Prostate gland (tissue), 2 donors: ENCODE results near the gene LHB. TPM values are rescaled to one million over a fixed set of nuclear protein-coding genes. Genes with fewer than 3 reads are reported as not detected.

ENCODE experiments used
- DNase-seq: peaks from one replicate; pipeline ENCODE4 v3.0.0-alpha.2; 2019; ENCODE audit warnings: low spot score
- H3K27ac ChIP-seq, 2 donors: fragments of 200-600 bp; sonication (generic); 2 replicates each; pipeline ENCODE4 v1.5.1; 2017 to 2019
- H3K27me3 ChIP-seq: fragments of 200-600 bp; sonication (generic); replicated peaks from 2 replicates; pipeline ENCODE4 v1.5.1; 2019; ENCODE audit not compliant: insufficient read depth
- H3K36me3 ChIP-seq, 2 donors: fragments of 200-600 bp; sonication (generic); 1 replicate in 1 of 2; 2 replicates in 1 of 2; pipeline versions ENCODE4 v1.5.1 to v1.8.1; 2017 to 2019
- H3K4me1 ChIP-seq: fragments of 200-600 bp; sonication (generic); replicated peaks from 2 replicates; pipeline ENCODE4 v1.5.1; 2019
- H3K4me3 ChIP-seq, 2 donors: fragments of 200-600 bp; sonication (generic); 2 replicates each; pipeline ENCODE4 v1.5.1; 2017 to 2019
- H3K9me3 ChIP-seq: fragments of 200-600 bp; sonication (generic); 2 replicates; pipeline ENCODE4 v1.5.1; 2017
- CTCF ChIP-seq, 4 experiments: fragments of 200-600 bp in 2 of 4; fragments of 450-650 bp in 2 of 4; sonication (generic) in 2 of 4; IDR thresholded peaks; 1 replicate in 3 of 4; 2 replicates in 1 of 4; pipeline ENCODE4 v1.5.1; 2016 to 2019; ENCODE audit warnings: antibody characterized with exemption in 4 of 4, mild to moderate bottlenecking in 2 of 4, moderate library complexity in 2 of 4
- POLR2A ChIP-seq: fragments of 450-650 bp; IDR thresholded peaks from one replicate; pipeline ENCODE4 v1.6.1; 2016; ENCODE audit warnings: antibody characterized with exemption, mild to moderate bottlenecking
- POLR2AphosphoS5 ChIP-seq: sonication (generic); formaldehyde crosslinking; IDR thresholded peaks from one replicate; pipeline ENCODE4 v1.6.1; 2017; ENCODE audit warnings: antibody characterized with exemption
- WGBS: methylation state at CpG from one replicate; pipeline ENCODE4 v1.1.5; 2018; 5-methylcytosine and 5-hydroxymethylcytosine counted together
- intact Hi-C: fragments of 100-400 bp; cut with DNase I; formaldehyde crosslinking; loops from one replicate; pipeline ENCODE4 v1.14.2; 2022
- total RNA-seq, 2 donors: library from RNA; depleted of rRNA; stranded (reverse); fragments of >200 nt; gene quantifications; one replicate each; pipeline ENCODE4 v1.1.0, GENCODE V29; 2016

LHB gene
- total RNA-seq, 2 donors from 2014 or later = 5.2 TPM; not detected in 1

DNA sequence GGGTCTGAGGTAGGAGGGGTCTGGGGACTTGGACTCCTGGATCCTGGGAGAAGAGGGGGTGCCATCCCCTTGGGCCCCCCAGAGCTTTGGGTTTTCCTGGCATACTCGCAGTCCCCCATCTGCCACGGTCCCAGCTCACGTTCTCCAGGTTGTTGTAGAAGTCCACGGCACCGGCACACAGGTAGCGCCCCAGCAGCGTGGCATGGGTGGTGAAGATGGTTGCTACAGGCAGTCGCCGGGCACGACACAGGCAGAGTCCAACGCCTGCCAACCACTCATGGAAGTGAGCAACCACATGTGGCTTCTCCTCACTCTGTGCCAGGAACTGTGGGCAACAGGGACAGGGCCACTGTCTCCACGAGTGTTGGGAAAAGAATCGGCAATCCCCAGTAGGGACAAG, 31.2 kb downstream of the LHB start:
- peaks cover 0 to 4% of the 10 kb centered on the region in 2 donors for H3K36me3 ChIP-seq
- WGBS = 96% methylated on average over 13 of the region's 13 CpGs

DNA sequence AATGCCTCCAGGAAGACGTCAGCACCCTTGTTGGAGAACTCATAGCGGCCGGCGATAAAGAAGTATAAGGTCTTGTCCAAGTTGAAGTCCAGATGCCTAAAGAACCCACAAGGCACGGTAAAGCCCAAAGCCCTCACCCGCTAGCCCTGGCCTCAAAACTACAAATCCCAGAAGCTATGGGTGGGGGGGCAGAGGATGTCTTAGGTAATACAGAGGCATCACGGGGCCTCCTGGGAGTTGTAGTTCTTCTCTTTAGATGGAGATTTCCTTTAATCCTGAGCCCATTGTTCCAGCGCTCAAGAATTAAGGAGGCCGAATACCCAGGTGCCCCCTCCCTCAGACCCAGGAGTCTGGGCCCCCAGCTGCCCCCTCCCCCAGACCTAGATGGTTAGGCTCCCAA, 34.6 kb downstream of the LHB start:
- peaks cover 0 to 4% of the 10 kb centered on the region in 2 donors for H3K36me3 ChIP-seq
- DNase-seq = no peak
- no peaks in the 10 kb centered on the region for H3K9me3 ChIP-seq
- H3K27ac ChIP-seq = no peak overlapping the region
- 89% methylated on average over 9 of the region's 9 CpGs for WGBS
- no peak overlapping the region for H3K4me3 ChIP-seq
- intact Hi-C loops = no loop called here
- no peaks in the 10 kb centered on the region for H3K4me1 ChIP-seq
- H3K27me3 ChIP-seq = no peaks in the 10 kb centered on the region
- TF ChIP-seq CTCF (IDR thresholded peaks at IDR 0.05) (no peak), POLR2AphosphoS5 (no peak), POLR2A (no peak)

More for the DNA sequence above, 31.2 kb downstream of the LHB start:
- H3K27me3 ChIP-seq = no peaks in the 10 kb centered on the region
- no peaks in the 10 kb centered on the region for H3K9me3 ChIP-seq
- DNase-seq = no peak
- intact Hi-C loops = no loop called here
- H3K4me3 ChIP-seq = no peak overlapping the region
- TF ChIP-seq POLR2A = no peak
- H3K27ac ChIP-seq = no peak overlapping the region
- H3K4me1 ChIP-seq = peaks cover 2% of the 10 kb centered on the region

DNA sequence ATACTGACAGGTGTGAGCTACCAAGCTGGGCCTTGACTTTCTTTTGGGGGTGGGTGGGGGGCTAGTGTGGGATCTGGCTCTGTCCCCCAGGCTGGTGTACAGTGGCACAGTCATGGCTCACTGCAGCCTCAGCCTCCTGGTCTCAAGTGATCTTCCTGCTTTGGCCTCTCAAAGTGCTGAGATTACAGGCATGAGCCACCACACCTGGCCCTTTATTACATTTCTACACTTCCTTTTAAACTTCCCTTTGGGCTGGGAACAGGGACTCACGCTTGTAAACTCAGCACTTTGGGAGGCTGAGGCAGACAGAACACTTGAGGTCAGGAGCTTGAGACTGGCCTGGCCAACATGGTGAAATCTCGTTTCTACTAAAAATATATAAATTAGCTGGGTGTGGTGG, 39.8 kb downstream of the LHB start:
- Histone ChIP-seq H3K36me3 (peaks cover 0 to 10% of the 10 kb centered on the region in 2 donors), H3K9me3 (no peaks in the 10 kb centered on the region), H3K4me3 (no peak overlapping the region), H3K27ac (no peak overlapping the region), H3K4me1 (no peaks in the 10 kb centered on the region), H3K27me3 (no peaks in the 10 kb centered on the region)
- TF ChIP-seq POLR2AphosphoS5 (no peak), POLR2A (no peak), CTCF (IDR thresholded peaks at IDR 0.05) (no peak)
- intact Hi-C loops = no loop called here
- 66% methylated on average over 2 of the region's 2 CpGs for WGBS
- no peak for DNase-seq

DNA sequence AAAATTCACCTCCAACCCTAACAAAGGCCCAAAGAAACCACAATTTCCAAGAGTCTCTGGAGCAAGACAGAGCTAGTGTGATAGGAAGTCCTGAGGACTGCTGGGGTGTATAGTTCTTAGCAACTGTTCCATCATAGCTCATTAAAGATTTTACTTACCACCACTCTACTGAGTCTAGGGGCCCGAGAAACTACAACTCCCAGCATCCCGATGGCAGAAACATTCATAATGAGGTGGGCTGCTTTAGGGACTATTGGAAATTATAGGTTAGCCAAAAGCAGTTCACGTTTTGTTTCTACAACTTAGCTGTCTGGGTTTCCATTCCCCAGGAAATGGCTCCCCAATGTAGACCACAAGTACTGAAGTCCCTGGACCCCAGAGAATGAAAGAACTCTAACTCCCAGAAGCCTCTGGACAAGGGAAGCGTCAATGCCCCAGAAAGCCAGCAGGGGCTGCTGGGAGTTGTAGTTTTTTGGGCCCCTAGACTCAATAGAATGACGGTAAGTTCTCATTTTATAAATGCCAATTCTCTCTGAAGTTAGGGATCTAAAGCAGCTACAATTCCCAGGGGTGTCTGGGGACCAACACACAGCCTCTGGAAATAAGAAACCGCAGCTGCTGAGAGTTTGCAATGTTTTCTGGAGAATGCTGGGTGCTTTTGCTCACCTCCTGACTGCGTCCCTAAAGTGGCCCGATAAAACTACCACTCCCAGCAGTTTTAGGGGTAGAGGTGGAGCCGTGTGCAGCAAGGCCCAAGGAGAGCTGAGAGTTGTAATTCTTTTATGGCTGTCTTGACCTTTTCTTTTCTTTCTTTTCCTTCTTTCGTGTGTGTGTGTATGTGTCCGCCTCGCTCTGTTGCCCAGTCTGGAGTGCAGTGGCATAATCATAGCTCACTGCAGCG, 40.7 kb downstream of the LHB start:
- 94% methylated on average over 13 of the region's 13 CpGs for WGBS
- Histone ChIP-seq H3K9me3 (no peaks in the 10 kb centered on the region), H3K27me3 (no peaks in the 10 kb centered on the region), H3K4me1 (no peaks in the 10 kb centered on the region), H3K36me3 (peaks cover 0 to 10% of the 10 kb centered on the region in 2 donors), H3K27ac (no peak overlapping the region), H3K4me3 (no peak overlapping the region)
- no peak for DNase-seq
- no peak for TF ChIP-seq POLR2AphosphoS5
- TF ChIP-seq CTCF (IDR thresholded peaks at IDR 0.05) = no peak
- no peak for TF ChIP-seq POLR2A
- intact Hi-C loops = no loop called here

- intact Hi-C loops = loop anchor here (5.0 kb wide), 1 partner anchor 174 kb away; no protein-coding TSS in a partner anchor
- Histone ChIP-seq H3K27ac (peak overlapping the region in 1 of 2 donors; percentile 17), H3K4me1 (peaks cover 7% of the 10 kb centered on the region), H3K27me3 (no peaks in the 10 kb centered on the region), H3K4me3 (no peak overlapping the region), H3K36me3 (peaks cover 0 to 15% of the 10 kb centered on the region in 2 donors), H3K9me3 (no peaks in the 10 kb centered on the region)
- TF ChIP-seq CTCF (IDR thresholded peaks at IDR 0.05) (peak; percentile 78 to 89 (median 82)), POLR2A (no peak), POLR2AphosphoS5 (peak; percentile 72)
- peak; percentile 67 for DNase-seq
- WGBS = 22% methylated on average over 19 of the region's 19 CpGs
Measured at GRCh38 chr19:48970923-48971395, 45.9 kb downstream of the LHB start.
